ENCODE data around the gene FPR2.
"Not testable (repeated sequence)": the region's sequence is repeated elsewhere in the genome, so short reads cannot be mapped to it uniquely, and the experiment has no call there.

Gene FPR2

GRCh38 chr19:51772977-51773376 lies 12.0 kb downstream of the FPR2 start:
- DNase-seq (ENCODE audit: low spot score), result no peak
- no peak for TF ChIP-seq CTCF (IDR thresholded peaks at IDR 0.05; ENCODE audit: extremely low read depth, missing control alignments)

GRCh38 chr19:51776561-51776960 lies 15.6 kb downstream of the FPR2 start:
- DNase-seq (ENCODE audit: low spot score), result not testable (repeated sequence)

GRCh38 chr19:51777570-51778462 lies 16.8 kb downstream of the FPR2 start:
- peak; percentile 55 for TF ChIP-seq CTCF (IDR thresholded peaks at IDR 0.05; ENCODE audit: extremely low read depth, missing control alignments)
- peak; percentile 54 for DNase-seq (ENCODE audit: low spot score)

- no peak for DNase-seq (ENCODE audit: low spot score)
- no peak for TF ChIP-seq CTCF (IDR thresholded peaks at IDR 0.05; ENCODE audit: extremely low read depth, missing control alignments)
Observed at GRCh38 chr19:51779181-51779580, 18.2 kb downstream of the FPR2 start.

GRCh38 chr19:51779703-51780102 lies 18.7 kb downstream of the FPR2 start:
- TF ChIP-seq CTCF (IDR thresholded peaks at IDR 0.05; ENCODE audit: extremely low read depth, missing control alignments), result no peak
- DNase-seq (ENCODE audit: low spot score), result no peak

GRCh38 chr19:51780270-51780669 lies 19.3 kb downstream of the FPR2 start:
- TF ChIP-seq CTCF (IDR thresholded peaks at IDR 0.05; ENCODE audit: extremely low read depth, missing control alignments), result no peak
- no peak for DNase-seq (ENCODE audit: low spot score)

- DNase-seq (ENCODE audit: low spot score), result no peak
Observed at GRCh38 chr19:51781999-51782398, 21.0 kb downstream of the FPR2 start.

More at GRCh38 chr19:51781999-51782398, 21.0 kb downstream of the FPR2 start:
- no peak for TF ChIP-seq CTCF (IDR thresholded peaks at IDR 0.05; ENCODE audit: extremely low read depth, missing control alignments)

All from GM20000 (cell line).